GM23338 (cell line): Measurements from ENCODE around the gene DAND5. TPM values are rescaled to one million over a fixed set of nuclear protein-coding genes. Genes with fewer than 3 reads are reported as not detected.

Source experiments
- ATAC-seq: fragments of 200-7000 bp; cut with Tn5 transposase; 3 replicates; pipeline ENCODE4 v1.9.1; 2020
- DNase-seq: peaks from one replicate; pipeline ENCODE4 v3.0.0-alpha.2; 2015; ENCODE audit warnings: low spot score
- H2AFZ ChIP-seq: fragments of 200-600 bp; sonication (generic); 2 replicates; pipeline ENCODE4 v1.8.0; 2016; ENCODE audit warnings: antibody characterized with exemption, mild to moderate bottlenecking, moderate library complexity
- H3F3A ChIP-seq: fragments of 200-600 bp; sonication (generic); replicated peaks from 2 replicates; pipeline ENCODE4 v1.8.0; 2017; ENCODE audit warnings: antibody characterized with exemption, mixed run types, low read depth
- H3K27ac ChIP-seq: fragments of 200-600 bp; sonication (generic); 2 replicates; pipeline ENCODE4 v1.6.1; 2016; ENCODE audit warnings: low read depth
- H3K27me3 ChIP-seq: fragments of 200-600 bp; sonication (generic); 2 replicates; pipeline ENCODE4 v1.8.0; 2016; ENCODE audit warnings: mild to moderate bottlenecking, mixed run types, moderate library complexity; ENCODE audit not compliant: insufficient read depth
- H3K36me3 ChIP-seq: fragments of 200-600 bp; sonication (generic); 2 replicates; pipeline ENCODE4 v1.8.0; 2016; ENCODE audit warnings: mild to moderate bottlenecking; ENCODE audit not compliant: insufficient read depth
- H3K4me1 ChIP-seq: fragments of 200-600 bp; sonication (generic); 2 replicates; pipeline ENCODE4 v1.8.0; 2016; ENCODE audit warnings: mild to moderate bottlenecking, moderate library complexity; ENCODE audit not compliant: insufficient read depth
- H3K4me2 ChIP-seq: fragments of 200-600 bp; sonication (generic); 2 replicates; pipeline ENCODE4 v1.7.1; 2017; ENCODE audit warnings: mixed run types
- H3K4me3 ChIP-seq: fragments of 200-600 bp; sonication (generic); 2 replicates; pipeline ENCODE4 v1.6.1; 2016; ENCODE audit warnings: mixed run types
- H3K79me2 ChIP-seq: fragments of 200-600 bp; sonication (generic); replicated peaks from 2 replicates; pipeline ENCODE4 v1.8.0; 2017; ENCODE audit warnings: mild to moderate bottlenecking; ENCODE audit not compliant: insufficient read depth
- H3K9me2 ChIP-seq: fragments of 200-600 bp; sonication (generic); 2 replicates; pipeline ENCODE4 v1.8.0; 2017; ENCODE audit not compliant: insufficient read depth
- H4K20me1 ChIP-seq: fragments of 200-600 bp; sonication (generic); replicated peaks from 2 replicates; pipeline ENCODE4 v1.8.0; 2017; ENCODE audit warnings: mild to moderate bottlenecking; ENCODE audit not compliant: insufficient read depth
- H3K27ac Mint-ChIP-seq: 2 replicates; pipeline ENCODE4 v1.8.0; 2020; ENCODE audit warnings: inconsistent platforms, mild to moderate bottlenecking, moderate library complexity, mixed read lengths
- H3K27me3 Mint-ChIP-seq: 3 replicates; pipeline ENCODE4 v1.8.0; 2022; ENCODE audit warnings: low read depth, mild to moderate bottlenecking, moderate library complexity, mixed read lengths, inconsistent platforms; ENCODE audit not compliant: insufficient read depth, poor library complexity
- H3K36me3 Mint-ChIP-seq: 3 replicates; pipeline ENCODE4 v1.8.0; 2021; ENCODE audit warnings: low read depth, mild to moderate bottlenecking, inconsistent platforms, moderate library complexity, mixed read lengths
- H3K4me1 Mint-ChIP-seq: 3 replicates; pipeline ENCODE4 v1.8.0; 2020; ENCODE audit warnings: mild to moderate bottlenecking, inconsistent platforms, mixed read lengths
- H3K4me3 Mint-ChIP-seq: 3 replicates; pipeline ENCODE4 v1.8.0; 2021; ENCODE audit warnings: moderate library complexity, mild to moderate bottlenecking, inconsistent platforms, mixed read lengths
- H3K9me3 Mint-ChIP-seq: 3 replicates; pipeline ENCODE4 v1.8.0; 2020; ENCODE audit warnings: moderate library complexity, mild to moderate bottlenecking, inconsistent platforms, mixed read lengths
- CTCF ChIP-seq, 2 experiments: fragments of 200-600 bp in 1 of 2; sonication (generic) in 1 of 2; conservative IDR thresholded peaks; 2 replicates each; pipeline versions ENCODE4 v1.5.1 to v1.6.1; 2016 to 2017; ENCODE audit warnings: antibody characterized with exemption in 2 of 2, low read depth in 2 of 2, mild to moderate bottlenecking in 2 of 2, moderate library complexity in 1 of 2
- ETS1 ChIP-seq: IDR thresholded peaks from 2 replicates; pipeline ENCODE4 v1.6.1; 2016; ENCODE audit warnings: antibody characterized with exemption
- EZH2 ChIP-seq: fragments of 200-600 bp; sonication (generic); IDR thresholded peaks from one replicate; pipeline ENCODE4 v1.8.0; 2017; ENCODE audit warnings: antibody characterized with exemption, mild to moderate bottlenecking, low read depth; ENCODE audit not compliant: unreplicated experiment
- EZH2phosphoT487 ChIP-seq: fragments of 200-600 bp; sonication (generic); IDR thresholded peaks from one replicate; pipeline ENCODE4 v1.8.1; 2018; ENCODE audit warnings: antibody characterized with exemption; ENCODE audit not compliant: unreplicated experiment
- POLR2AphosphoS5 ChIP-seq: IDR thresholded peaks from 2 replicates; pipeline ENCODE4 v1.6.1; 2016; ENCODE audit warnings: antibody characterized with exemption, low read depth
- REST ChIP-seq: IDR thresholded peaks from one replicate; pipeline ENCODE4 v1.6.1; 2018; ENCODE audit warnings: antibody characterized with exemption; ENCODE audit not compliant: unreplicated experiment
- ZNF331 ChIP-seq: fragments of 250-450 bp; sonication (Bioruptor Pico); IDR thresholded peaks from 2 replicates; pipeline ENCODE4 v1.5.0; 2020; ENCODE audit warnings: low read depth, mild to moderate bottlenecking, moderate library complexity
- ZNF462 ChIP-seq: fragments of 250-450 bp; sonication (Bioruptor Pico); IDR thresholded peaks from 2 replicates; pipeline ENCODE4 v1.5.0; 2020; ENCODE audit warnings: mild to moderate bottlenecking, moderate library complexity
- polyA plus RNA-seq: library from polyadenylated mRNA; unstranded; fragments of >200 nt; fragmentation: Nextera tagmentation; extraction: Ambion mirVana; gene quantifications from 2 replicates; pipeline ENCODE4 v1.2.1, GENCODE V29; 2016
- total RNA-seq: library from RNA; depleted of rRNA; stranded (reverse); fragments of >200 nt; shearing (Covaris generic); gene quantifications from 2 replicates; pipeline ENCODE4 v1.2.3, GENCODE V29; 2014

DAND5 gene
- total and polyA plus RNA-seq, 2 experiments from 2014 or later = 0.18 to 0.28 TPM

GRCh38 chr19:12987781-12988180 lies 18.4 kb downstream of the DAND5 start:
- H3K27ac Mint-ChIP-seq = no peak overlapping the region
- Histone ChIP-seq H2AFZ (no peak overlapping the region), H3K27ac (no peak overlapping the region), H3K4me2 (no peak overlapping the region), H3K4me3 (no peak overlapping the region), H3K27me3 (peaks cover 45% of the 10 kb centered on the region), H3F3A (peaks cover 13% of the 10 kb centered on the region; the same call in 1 of the 2 replicates), H3K4me1 (no peaks in the 10 kb centered on the region; the same call in 1 of the 2 replicates), H3K9me2 (no peaks in the 10 kb centered on the region), H3K79me2 (no peaks in the 10 kb centered on the region), H3K36me3 (no peaks in the 10 kb centered on the region), H4K20me1 (no peaks in the 10 kb centered on the region; the same call in 1 of the 2 replicates)
- H3K36me3 Mint-ChIP-seq = no peaks in the 10 kb centered on the region
- DNase-seq = no peak
- no peak for TF ChIP-seq POLR2AphosphoS5
- no peak for TF ChIP-seq EZH2phosphoT487
- TF ChIP-seq ZNF331 (CRISPR knock-in tag) = no peak
- TF ChIP-seq REST = no peak
- TF ChIP-seq ETS1 = no peak
- TF ChIP-seq EZH2 = no peak
- no peak for TF ChIP-seq CTCF (conservative IDR thresholded peaks at IDR 0.05; ENCODE audit: low read depth in 2 of 2)
- no peak overlapping the region for H3K4me3 Mint-ChIP-seq
- H3K4me1 Mint-ChIP-seq = peaks cover 12% of the 10 kb centered on the region
- H3K27me3 Mint-ChIP-seq = peaks cover 40% of the 10 kb centered on the region
- no peaks in the 10 kb centered on the region for H3K9me3 Mint-ChIP-seq
- ATAC-seq = no peak

GRCh38 chr19:12990431-12990830 lies 21.1 kb downstream of the DAND5 start:
- Mint-ChIP-seq H3K9me3 (peaks cover 5% of the 10 kb centered on the region; the same call in 1 of the 3 replicates), H3K4me3 (no peak overlapping the region; the same call in 2 of the 3 replicates), H3K27ac (no peak overlapping the region), H3K4me1 (peaks cover 10% of the 10 kb centered on the region), H3K27me3 (peaks cover 59% of the 10 kb centered on the region), H3K36me3 (peaks cover 4% of the 10 kb centered on the region; the same call in 2 of the 3 replicates)
- ATAC-seq (no peak; the same call in 1 of the 3 replicates), DNase-seq (no peak)
- peaks cover 62% of the 10 kb centered on the region for H3K27me3 ChIP-seq
- no peaks in the 10 kb centered on the region; the same call in 1 of the 2 replicates for H3K4me1 ChIP-seq
- no peaks in the 10 kb centered on the region for H3K36me3 ChIP-seq
- TF ChIP-seq POLR2AphosphoS5 = no peak
- TF ChIP-seq ZNF462 (CRISPR knock-in tag) = no peak
- H3K4me3 ChIP-seq = no peak overlapping the region
- no peak overlapping the region for H2AFZ ChIP-seq
- no peaks in the 10 kb centered on the region for H3K79me2 ChIP-seq
- H4K20me1 ChIP-seq = no peaks in the 10 kb centered on the region; the same call in 1 of the 2 replicates
- H3K9me2 ChIP-seq = no peaks in the 10 kb centered on the region
- H3K4me2 ChIP-seq = no peak overlapping the region
- peaks cover 7% of the 10 kb centered on the region for H3F3A ChIP-seq
- H3K27ac ChIP-seq = no peak overlapping the region
